ENCODE measurements around the gene PITX1. TPM values are rescaled to one million over a fixed set of nuclear protein-coding genes. Genes with fewer than 3 reads are reported as not detected.

The PITX1 gene
- total RNA-seq, 3 donors from 2014 or later = 0.15 to 2.1 (median 0.33) TPM

DNA sequence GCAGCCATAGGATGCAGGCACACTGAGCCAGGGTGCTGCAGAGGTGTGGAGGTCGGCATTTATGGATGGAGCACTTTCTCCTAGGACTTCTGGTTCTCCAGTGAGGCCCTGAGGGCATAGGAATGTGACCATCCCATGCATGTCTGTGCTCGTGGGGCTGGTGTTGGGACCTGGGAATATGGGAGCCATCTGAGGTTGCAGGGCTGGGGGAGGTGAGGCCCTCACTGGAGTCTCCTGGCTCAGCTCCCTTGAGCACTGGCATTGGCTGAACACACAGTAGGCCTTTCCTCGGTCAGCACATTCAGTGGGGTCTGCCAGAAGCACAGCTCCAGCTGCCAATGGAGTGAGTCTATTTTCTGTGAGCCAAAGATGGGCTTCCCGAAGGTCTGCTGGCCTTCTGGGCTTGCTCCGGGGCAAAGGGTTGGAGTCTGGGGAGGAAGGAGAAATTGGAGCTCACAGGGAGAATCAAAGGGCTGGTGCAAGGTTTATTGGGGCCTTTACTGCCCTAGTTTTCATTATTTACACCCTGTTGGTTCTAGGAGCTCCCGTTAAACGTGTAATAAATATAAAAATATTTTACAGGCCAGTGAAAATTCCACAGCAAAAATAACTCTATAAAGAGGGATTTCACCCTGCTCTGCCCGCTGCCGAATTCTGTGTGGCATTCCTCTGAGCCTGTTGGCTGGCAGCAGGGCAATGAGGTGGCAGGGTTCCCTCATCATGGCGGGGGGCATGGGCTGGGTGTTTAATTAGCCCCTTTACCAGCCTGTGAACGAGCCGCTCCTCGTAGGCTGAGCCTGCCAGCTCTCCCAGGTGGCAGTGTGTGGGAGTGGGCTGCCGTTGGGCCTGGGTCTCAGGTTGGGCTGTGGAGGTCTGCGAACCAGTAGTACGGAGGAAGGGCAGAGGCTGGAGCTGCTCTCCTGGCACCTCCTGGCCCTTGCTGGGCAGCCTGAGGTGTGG, 31.6 kb upstream of the PITX1 start:
- no peak for DNase-seq (ENCODE audit: low spot score in 2 of 2)
- intact Hi-C loops (cut with DNase I; ENCODE audit: low total_unique reads) = no loop called here
- Histone ChIP-seq H3K27me3 (no peaks in the 10 kb centered on the region), H3K4me1 (no peaks in the 10 kb centered on the region), H3K36me3 (no peaks in the 10 kb centered on the region), H3K27ac (no peak overlapping the region), H3K4me3 (no peak overlapping the region), H3K9me3 (no peaks in the 10 kb centered on the region)
- TF ChIP-seq POLR2AphosphoS5 (IDR thresholded peaks at IDR 0.05) = no peak
- TF ChIP-seq, protein P1, sequence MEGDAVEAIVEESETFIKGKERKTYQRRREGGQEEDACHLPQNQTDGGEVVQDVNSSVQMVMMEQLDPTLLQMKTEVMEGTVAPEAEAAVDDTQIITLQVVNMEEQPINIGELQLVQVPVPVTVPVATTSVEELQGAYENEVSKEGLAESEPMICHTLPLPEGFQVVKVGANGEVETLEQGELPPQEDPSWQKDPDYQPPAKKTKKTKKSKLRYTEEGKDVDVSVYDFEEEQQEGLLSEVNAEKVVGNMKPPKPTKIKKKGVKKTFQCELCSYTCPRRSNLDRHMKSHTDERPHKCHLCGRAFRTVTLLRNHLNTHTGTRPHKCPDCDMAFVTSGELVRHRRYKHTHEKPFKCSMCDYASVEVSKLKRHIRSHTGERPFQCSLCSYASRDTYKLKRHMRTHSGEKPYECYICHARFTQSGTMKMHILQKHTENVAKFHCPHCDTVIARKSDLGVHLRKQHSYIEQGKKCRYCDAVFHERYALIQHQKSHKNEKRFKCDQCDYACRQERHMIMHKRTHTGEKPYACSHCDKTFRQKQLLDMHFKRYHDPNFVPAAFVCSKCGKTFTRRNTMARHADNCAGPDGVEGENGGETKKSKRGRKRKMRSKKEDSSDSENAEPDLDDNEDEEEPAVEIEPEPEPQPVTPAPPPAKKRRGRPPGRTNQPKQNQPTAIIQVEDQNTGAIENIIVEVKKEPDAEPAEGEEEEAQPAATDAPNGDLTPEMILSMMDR (IDR thresholded peaks at IDR 0.05) = no peak
- TF ChIP-seq POLR2A (IDR thresholded peaks at IDR 0.05) = no peak

DNA sequence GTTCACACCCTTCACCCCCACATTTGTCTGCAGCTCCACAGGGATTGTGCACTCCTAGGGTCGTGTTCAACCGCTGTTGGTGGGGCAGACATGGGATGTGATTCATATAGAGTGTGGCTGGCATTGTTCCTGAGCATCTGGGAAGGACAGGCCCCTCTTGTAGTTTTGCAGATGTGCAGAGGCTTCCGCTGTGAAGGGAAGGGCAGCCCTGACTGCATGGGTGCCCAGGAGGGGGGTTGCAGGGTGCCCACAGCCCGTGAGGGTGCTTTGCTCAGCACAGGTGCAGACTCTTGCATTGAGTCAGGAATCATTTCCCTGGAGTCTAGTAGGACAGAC, 30.2 kb upstream of the PITX1 start:
- no peaks in the 10 kb centered on the region for H3K4me1 ChIP-seq
- intact Hi-C loops (cut with DNase I; ENCODE audit: low total_unique reads) = no loop called here
- TF ChIP-seq POLR2AphosphoS5 (IDR thresholded peaks at IDR 0.05) (no peak), POLR2A (IDR thresholded peaks at IDR 0.05) (no peak)
- TF ChIP-seq, protein P1 (IDR thresholded peaks at IDR 0.05) = no peak
- H3K27me3 ChIP-seq = no peaks in the 10 kb centered on the region
- H3K4me3 ChIP-seq = no peak overlapping the region
- no peaks in the 10 kb centered on the region for H3K36me3 ChIP-seq
- DNase-seq (ENCODE audit: low spot score in 2 of 2) = no peak
- H3K27ac ChIP-seq = no peak overlapping the region
- H3K9me3 ChIP-seq = no peaks in the 10 kb centered on the region

DNA sequence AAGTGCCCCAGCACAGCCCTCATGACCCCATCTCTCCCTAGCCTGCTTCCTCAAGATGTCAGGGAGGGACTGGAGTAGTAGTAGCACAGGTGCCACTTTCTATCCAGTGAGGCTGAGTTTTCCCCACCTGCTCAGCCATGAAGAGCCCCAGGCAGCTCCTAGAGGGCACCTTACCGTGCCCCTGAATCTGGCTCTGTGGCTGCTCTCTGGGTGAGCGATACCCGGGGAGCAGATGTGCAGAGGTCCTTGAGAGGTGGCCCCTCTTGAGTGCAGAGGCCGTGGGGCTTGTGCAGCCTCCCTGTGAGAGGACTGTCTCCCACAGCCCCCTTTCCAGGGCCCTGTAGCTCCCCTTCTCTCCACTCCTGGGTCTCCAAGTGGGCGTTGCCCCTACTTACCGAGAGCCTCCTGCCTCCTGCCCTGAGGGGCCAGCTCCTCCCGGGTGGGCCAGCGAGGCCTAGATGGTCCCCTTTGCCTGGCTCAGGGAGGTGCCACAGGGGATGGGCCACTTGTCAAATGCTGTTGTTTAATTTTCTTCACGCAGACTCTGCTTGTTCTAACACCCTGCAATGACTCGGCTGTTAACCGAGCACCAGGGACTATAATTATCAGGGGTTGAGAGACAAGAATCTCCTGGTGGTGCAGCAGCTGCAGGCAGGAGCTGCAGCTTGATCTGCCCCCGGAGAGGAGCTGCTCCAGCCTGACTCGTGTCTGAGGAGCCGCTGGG, 29.6 kb upstream of the PITX1 start:
- no peaks in the 10 kb centered on the region for H3K9me3 ChIP-seq
- H3K4me1 ChIP-seq = no peaks in the 10 kb centered on the region
- TF ChIP-seq POLR2A (IDR thresholded peaks at IDR 0.05) (no peak), POLR2AphosphoS5 (IDR thresholded peaks at IDR 0.05) (no peak)
- TF ChIP-seq, protein P1 (IDR thresholded peaks at IDR 0.05) = no peak
- no peak overlapping the region for H3K4me3 ChIP-seq
- no peak for DNase-seq (ENCODE audit: low spot score in 2 of 2)
- no peaks in the 10 kb centered on the region for H3K36me3 ChIP-seq
- H3K27ac ChIP-seq = no peak overlapping the region
- H3K27me3 ChIP-seq = no peaks in the 10 kb centered on the region
- intact Hi-C loops (cut with DNase I; ENCODE audit: low total_unique reads) = no loop called here

DNA sequence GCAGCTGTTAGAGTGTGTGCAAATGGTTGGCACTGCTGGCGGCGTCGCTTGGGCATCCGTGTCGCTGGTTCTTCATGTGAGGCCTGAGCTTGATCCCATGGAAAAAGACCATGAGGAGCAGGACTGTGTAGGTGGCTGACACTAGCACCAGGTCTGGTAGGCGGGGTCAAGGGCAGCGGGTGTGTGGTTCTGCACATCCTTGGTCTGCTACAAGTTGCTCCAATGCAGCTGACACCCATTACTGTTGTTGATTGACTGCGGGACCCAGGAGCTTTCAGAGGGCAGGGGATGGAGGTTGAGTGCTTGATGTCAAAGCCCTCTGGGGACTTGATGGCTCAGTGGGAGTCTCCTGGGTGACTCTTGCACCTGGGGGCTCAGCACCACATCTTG, 29.0 kb upstream of the PITX1 start:
- DNase-seq (ENCODE audit: low spot score in 2 of 2) = no peak
- intact Hi-C loops (cut with DNase I; ENCODE audit: low total_unique reads) = no loop called here

More for the DNA sequence above, 29.0 kb upstream of the PITX1 start:
- Histone ChIP-seq H3K4me1 (no peaks in the 10 kb centered on the region), H3K9me3 (no peaks in the 10 kb centered on the region), H3K27me3 (no peaks in the 10 kb centered on the region), H3K27ac (no peak overlapping the region), H3K36me3 (no peaks in the 10 kb centered on the region), H3K4me3 (no peak overlapping the region)
- TF ChIP-seq POLR2A (IDR thresholded peaks at IDR 0.05) = no peak
- TF ChIP-seq, protein P1 (IDR thresholded peaks at IDR 0.05) = no peak
- no peak for TF ChIP-seq POLR2AphosphoS5 (IDR thresholded peaks at IDR 0.05)
